A549 treated with DMSO at 1 μM for 4 hours (cell line): Measurements from ENCODE around the gene PSMB11. TPM values are rescaled to one million over a fixed set of nuclear protein-coding genes. Genes with fewer than 3 reads are reported as not detected.

Source experiments
- total RNA-seq: library from RNA; stranded (reverse); fragments of 200-300 nt; extraction: Qiagen RNA extraction; gene quantifications from 5 replicates; pipeline ENCODE4 v1.2.3, GENCODE V29; 2022; ENCODE audit warnings: low read depth

The PSMB11 gene
- not detected in 5 replicates for total RNA-seq

GRCh38 chr14:23042162-23042965 is at the start of gene PSMB11:
TSS of gene PSMB11 (plus strand) at chr14:23042212. CDS start at chr14:23042226, 14 bp downstream.

GRCh38 chr14:23009939-23010726 is 31.9 kb upstream of the PSMB11 start, which contains the start of gene C14orf93:
TSS of gene C14orf93 (minus strand) at chr14:23010143. CDS start at chr14:22999023, 11,120 bp downstream.

GRCh38 chr14:23034498-23035302 is 7.3 kb upstream of the PSMB11 start, which contains the start of gene PSMB5:
TSS of gene PSMB5 (minus strand) at chr14:23034900. CDS start at chr14:23034881, 19 bp downstream.

GRCh38 chr14:23056956-23057756 is 15.1 kb downstream of the PSMB11 start, which contains the start of gene CDH24:
TSS of gene CDH24 (minus strand) at chr14:23057520. CDS start at chr14:23055733, 1,787 bp downstream.

Other genes with a start within 250 kb of the PSMB11 start
- gene SLC7A7, start 226.8 kb upstream of the PSMB11 start, total RNA-seq: 9.8 to 19.1 TPM (median 12.0 TPM) in 5 replicates
- 135 to 197 TPM (median 194 TPM) in 5 replicates for gene MRPL52, start 212.3 kb upstream of the PSMB11 start, total RNA-seq
- 0.52 to 1.3 TPM (median 0.75 TPM) in 5 replicates for gene MMP14, start 205.6 kb upstream of the PSMB11 start, total RNA-seq
- gene LRP10, start 170.5 kb upstream of the PSMB11 start, total RNA-seq: 74.7 to 82.6 TPM (median 81.9 TPM) in 5 replicates
- gene REM2, start 159.0 kb upstream of the PSMB11 start, total RNA-seq: 0.29 to 0.46 TPM (median 0.39 TPM) in 5 replicates
- 63.1 to 66.7 TPM (median 65.4 TPM) in 5 replicates for gene RBM23, start 123.1 kb upstream of the PSMB11 start, total RNA-seq
- gene PRMT5, start 112.8 kb upstream of the PSMB11 start, total RNA-seq: 109 to 127 TPM (median 119 TPM) in 5 replicates
- 34.8 to 39.4 TPM (median 36.3 TPM) in 5 replicates for gene HAUS4, start 85.1 kb upstream of the PSMB11 start, total RNA-seq
- 36.4 to 45.2 TPM (median 40.3 TPM) in 5 replicates for gene AJUBA, start 59.7 kb upstream of the PSMB11 start, total RNA-seq
- 3.0 to 4.1 TPM (median 3.3 TPM) in 5 replicates for gene C14orf93, start 32.1 kb upstream of the PSMB11 start, total RNA-seq
- 296 to 345 TPM (median 321 TPM) in 5 replicates for gene PSMB5, start 7.3 kb upstream of the PSMB11 start, total RNA-seq
- 3.4 to 6.1 TPM (median 4.9 TPM) in 5 replicates for gene CDH24, start 15.3 kb downstream of the PSMB11 start, total RNA-seq
- 109 to 121 TPM (median 111 TPM) in 5 replicates for gene ACIN1, start 52.9 kb downstream of the PSMB11 start, total RNA-seq
- 77.8 to 107 TPM (median 105 TPM) in 5 replicates for gene C14orf119, start 53.3 kb downstream of the PSMB11 start, total RNA-seq
- not detected in 5 replicates for gene CIROP, start 62.8 kb downstream of the PSMB11 start, total RNA-seq
- 0.05 to 0.06 TPM in 2 of 5 replicates, not detected in the others for gene CEBPE, start 77.0 kb downstream of the PSMB11 start, total RNA-seq
- gene SLC7A8, start 141.4 kb downstream of the PSMB11 start, total RNA-seq: 0.25 to 0.69 TPM (median 0.34 TPM) in 5 replicates
- not detected in 5 replicates for gene RNF212B, start 195.7 kb downstream of the PSMB11 start, total RNA-seq
- gene HOMEZ, start 243.9 kb downstream of the PSMB11 start, total RNA-seq: 6.6 to 9.4 TPM (median 8.4 TPM) in 5 replicates